ENCODE data around the gene TMEM229B.

Gene TMEM229B

DNA sequence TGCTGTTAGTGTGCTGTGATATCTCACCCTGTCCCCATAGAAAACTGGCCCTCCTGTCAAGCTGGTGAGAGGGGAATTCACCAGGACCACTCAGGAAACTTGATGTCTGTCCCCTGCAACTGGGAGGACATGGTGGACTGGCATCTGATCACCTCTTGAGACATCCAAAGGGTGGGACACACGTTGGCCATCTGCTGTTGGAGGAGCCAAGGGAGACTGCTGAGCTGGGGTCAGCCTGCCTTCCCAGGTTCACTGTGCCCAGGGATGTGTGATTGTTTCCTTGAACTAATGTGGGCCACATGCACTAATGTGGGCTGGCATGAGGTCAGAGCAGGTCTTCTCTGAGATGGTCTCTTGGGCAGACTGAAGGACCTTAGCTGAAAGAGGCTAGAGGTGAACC is 16.7 kb upstream of the TMEM229B start:
- Histone ChIP-seq H3K9me3 (ENCODE audit: insufficient read depth, low read length) (no peaks in the 10 kb centered on the region), H3K9ac (ENCODE audit: insufficient read length, low read depth) (no peak overlapping the region), H3K27me3 (ENCODE audit: insufficient read depth, insufficient read length) (no peaks in the 10 kb centered on the region), H3K4me1 (ENCODE audit: insufficient read depth, insufficient read length) (no peaks in the 10 kb centered on the region), H3K36me3 (ENCODE audit: insufficient read depth, insufficient read length, low read length) (no peaks in the 10 kb centered on the region), H3K4me3 (ENCODE audit: insufficient read length, low read depth) (no peak overlapping the region)
- no peak for TF ChIP-seq ZNF274 (IDR thresholded peaks at IDR 0.05; ENCODE audit: low read depth, low read length)
- no peak for TF ChIP-seq YY1 (IDR thresholded peaks at IDR 0.05; ENCODE audit: insufficient read depth, insufficient read length)
- no peak for DNase-seq (ENCODE audit: low read depth, low spot score)

DNA sequence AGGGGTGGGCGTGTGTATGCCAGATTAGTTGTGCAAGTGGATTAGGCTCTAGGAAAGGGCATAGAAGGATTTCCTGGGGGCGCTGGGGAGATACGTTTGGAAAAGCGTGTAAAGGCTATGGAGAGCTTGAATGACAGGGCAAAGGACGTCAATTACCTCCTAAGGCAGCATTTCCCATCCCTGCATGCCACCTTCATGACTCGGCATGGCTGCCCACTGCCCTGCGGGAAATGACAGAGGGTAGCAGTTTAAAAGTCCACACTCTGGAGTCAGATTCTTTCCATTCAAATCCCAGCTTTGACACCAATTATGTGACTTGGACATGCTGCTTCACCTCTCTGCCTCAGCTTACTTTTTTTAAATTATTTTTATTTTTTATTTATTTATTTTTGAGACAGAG is 14.8 kb upstream of the TMEM229B start:
- no peak for DNase-seq (ENCODE audit: low read depth, low spot score)
- Histone ChIP-seq H3K4me3 (ENCODE audit: insufficient read length, low read depth) (no peak overlapping the region), H3K27me3 (ENCODE audit: insufficient read depth, insufficient read length) (no peaks in the 10 kb centered on the region), H3K9me3 (ENCODE audit: insufficient read depth, low read length) (no peaks in the 10 kb centered on the region), H3K36me3 (ENCODE audit: insufficient read depth, insufficient read length, low read length) (no peaks in the 10 kb centered on the region), H3K9ac (ENCODE audit: insufficient read length, low read depth) (no peak overlapping the region), H3K4me1 (ENCODE audit: insufficient read depth, insufficient read length) (no peaks in the 10 kb centered on the region)
- TF ChIP-seq ZNF274 (IDR thresholded peaks at IDR 0.05; ENCODE audit: low read depth, low read length) (no peak), YY1 (IDR thresholded peaks at IDR 0.05; ENCODE audit: insufficient read depth, insufficient read length) (no peak), SUZ12 (IDR thresholded peaks at IDR 0.05; ENCODE audit: extremely low read depth, insufficient read depth, insufficient read length) (no peak)

DNA sequence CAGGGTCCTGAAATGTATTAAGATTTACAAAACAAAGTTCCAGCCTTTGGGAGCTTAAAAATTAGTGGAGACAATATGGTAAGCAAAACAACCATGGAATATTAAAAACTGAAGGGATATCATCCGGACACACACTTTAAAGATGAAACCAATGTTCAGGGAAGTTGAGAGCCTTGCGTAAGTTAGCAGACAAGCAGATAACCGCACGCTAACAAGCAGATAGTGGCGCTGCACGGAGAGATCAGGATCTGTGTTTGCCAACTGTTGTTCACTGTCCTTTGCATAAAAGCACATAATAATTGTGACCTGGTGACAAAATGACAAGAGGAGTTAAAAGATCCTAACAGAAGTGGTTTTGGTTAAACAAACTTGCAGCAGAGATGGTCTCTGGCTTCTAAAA is 14.3 kb upstream of the TMEM229B start:
- Histone ChIP-seq H3K9ac (ENCODE audit: insufficient read length, low read depth) (no peak overlapping the region), H3K27me3 (ENCODE audit: insufficient read depth, insufficient read length) (no peaks in the 10 kb centered on the region), H3K9me3 (ENCODE audit: insufficient read depth, low read length) (no peaks in the 10 kb centered on the region), H3K4me1 (ENCODE audit: insufficient read depth, insufficient read length) (no peaks in the 10 kb centered on the region), H3K36me3 (ENCODE audit: insufficient read depth, insufficient read length, low read length) (no peaks in the 10 kb centered on the region), H3K4me3 (ENCODE audit: insufficient read length, low read depth) (no peak overlapping the region)
- TF ChIP-seq ZNF274 (IDR thresholded peaks at IDR 0.05; ENCODE audit: low read depth, low read length) = no peak
- TF ChIP-seq YY1 (IDR thresholded peaks at IDR 0.05; ENCODE audit: insufficient read depth, insufficient read length) = no peak
- no peak for TF ChIP-seq SUZ12 (IDR thresholded peaks at IDR 0.05; ENCODE audit: extremely low read depth, insufficient read depth, insufficient read length)
- DNase-seq (ENCODE audit: low read depth, low spot score) = no peak

DNA sequence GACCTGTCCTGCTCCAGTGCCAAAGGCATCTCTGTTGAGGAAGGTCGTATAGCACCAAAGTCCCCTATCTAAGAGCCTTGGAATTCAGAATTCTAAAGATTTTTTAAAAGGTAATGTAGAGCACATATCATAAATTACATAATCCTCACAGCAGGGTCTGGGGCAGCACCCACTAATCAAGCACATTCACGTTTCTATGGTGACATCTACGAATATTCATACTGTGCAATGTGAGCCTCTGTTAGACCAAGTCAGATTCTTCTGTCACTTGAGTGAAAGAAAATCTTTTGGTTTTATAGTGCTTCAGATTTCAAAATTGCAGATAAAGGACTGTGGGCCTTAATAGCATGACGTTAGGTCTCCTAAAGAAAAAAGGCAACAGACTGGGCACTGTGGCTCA is 13.1 kb upstream of the TMEM229B start:
- no peak overlapping the region for H3K9ac ChIP-seq (ENCODE audit: insufficient read length, low read depth)
- no peaks in the 10 kb centered on the region for H3K27me3 ChIP-seq (ENCODE audit: insufficient read depth, insufficient read length)
- H3K9me3 ChIP-seq (ENCODE audit: insufficient read depth, low read length) = no peaks in the 10 kb centered on the region
- no peak overlapping the region for H3K4me3 ChIP-seq (ENCODE audit: insufficient read length, low read depth)
- DNase-seq (ENCODE audit: low read depth, low spot score) = no peak
- TF ChIP-seq SUZ12 (IDR thresholded peaks at IDR 0.05; ENCODE audit: extremely low read depth, insufficient read depth, insufficient read length) (no peak), ZNF274 (IDR thresholded peaks at IDR 0.05; ENCODE audit: low read depth, low read length) (no peak), YY1 (IDR thresholded peaks at IDR 0.05; ENCODE audit: insufficient read depth, insufficient read length) (no peak)
- H3K36me3 ChIP-seq (ENCODE audit: insufficient read depth, insufficient read length, low read length) = no peaks in the 10 kb centered on the region
- H3K4me1 ChIP-seq (ENCODE audit: insufficient read depth, insufficient read length) = no peaks in the 10 kb centered on the region

DNA sequence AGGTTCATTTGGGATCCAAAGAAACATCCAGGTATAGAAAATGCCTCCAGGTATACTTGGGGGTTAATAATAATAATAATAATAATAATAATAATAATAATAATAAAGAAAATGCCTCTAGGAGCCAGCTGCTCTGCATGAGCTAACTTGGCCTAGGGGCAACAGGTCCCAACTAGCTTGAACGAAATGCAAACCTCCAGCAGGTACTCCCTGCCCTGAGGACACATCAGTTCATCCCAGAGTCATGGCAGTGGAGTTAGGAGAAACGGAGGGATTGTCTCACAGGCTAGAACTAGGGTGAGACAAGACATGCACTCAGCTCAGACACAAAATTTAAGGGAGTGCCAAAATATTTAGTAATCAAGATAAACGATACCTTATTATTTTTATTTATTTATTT is 12.5 kb upstream of the TMEM229B start:
- Histone ChIP-seq H3K4me3 (ENCODE audit: insufficient read length, low read depth) (no peak overlapping the region), H3K27me3 (ENCODE audit: insufficient read depth, insufficient read length) (no peaks in the 10 kb centered on the region), H3K9me3 (ENCODE audit: insufficient read depth, low read length) (no peaks in the 10 kb centered on the region), H3K4me1 (ENCODE audit: insufficient read depth, insufficient read length) (no peaks in the 10 kb centered on the region), H3K36me3 (ENCODE audit: insufficient read depth, insufficient read length, low read length) (no peaks in the 10 kb centered on the region), H3K9ac (ENCODE audit: insufficient read length, low read depth) (no peak overlapping the region)
- no peak for DNase-seq (ENCODE audit: low read depth, low spot score)
- TF ChIP-seq ZNF274 (IDR thresholded peaks at IDR 0.05; ENCODE audit: low read depth, low read length) (no peak), YY1 (IDR thresholded peaks at IDR 0.05; ENCODE audit: insufficient read depth, insufficient read length) (no peak), SUZ12 (IDR thresholded peaks at IDR 0.05; ENCODE audit: extremely low read depth, insufficient read depth, insufficient read length) (no peak)

DNA sequence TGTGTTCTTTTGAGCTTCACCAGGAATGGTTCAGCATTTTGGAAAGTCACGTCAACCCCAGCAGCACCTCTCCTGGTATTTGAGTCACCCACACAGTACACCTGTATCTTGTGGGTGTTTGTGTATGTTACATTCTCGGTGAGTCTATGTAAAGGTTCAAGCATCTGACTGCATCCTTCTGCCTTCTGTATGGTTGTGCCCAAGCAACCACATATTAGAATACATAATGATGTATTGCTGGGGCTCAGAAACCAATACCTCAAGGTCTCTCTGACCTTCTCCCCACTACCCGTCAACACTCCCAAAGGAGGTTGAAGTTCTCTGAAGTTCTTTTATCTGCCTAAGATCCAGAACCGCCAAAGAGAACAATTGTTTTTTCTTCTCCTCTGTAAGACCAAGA is 9.2 kb upstream of the TMEM229B start:
- no peak overlapping the region for H3K4me3 ChIP-seq (ENCODE audit: insufficient read length, low read depth)
- H3K27me3 ChIP-seq (ENCODE audit: insufficient read depth, insufficient read length) = no peaks in the 10 kb centered on the region
- no peak for DNase-seq (ENCODE audit: low read depth, low spot score)
- no peak for TF ChIP-seq SUZ12 (IDR thresholded peaks at IDR 0.05; ENCODE audit: extremely low read depth, insufficient read depth, insufficient read length)
- TF ChIP-seq YY1 (IDR thresholded peaks at IDR 0.05; ENCODE audit: insufficient read depth, insufficient read length) = no peak
- TF ChIP-seq ZNF274 (IDR thresholded peaks at IDR 0.05; ENCODE audit: low read depth, low read length) = no peak
- H3K36me3 ChIP-seq (ENCODE audit: insufficient read depth, insufficient read length, low read length) = no peaks in the 10 kb centered on the region
- H3K9me3 ChIP-seq (ENCODE audit: insufficient read depth, low read length) = peaks cover 19% of the 10 kb centered on the region
- no peak overlapping the region for H3K9ac ChIP-seq (ENCODE audit: insufficient read length, low read depth)
- no peaks in the 10 kb centered on the region for H3K4me1 ChIP-seq (ENCODE audit: insufficient read depth, insufficient read length)

DNA sequence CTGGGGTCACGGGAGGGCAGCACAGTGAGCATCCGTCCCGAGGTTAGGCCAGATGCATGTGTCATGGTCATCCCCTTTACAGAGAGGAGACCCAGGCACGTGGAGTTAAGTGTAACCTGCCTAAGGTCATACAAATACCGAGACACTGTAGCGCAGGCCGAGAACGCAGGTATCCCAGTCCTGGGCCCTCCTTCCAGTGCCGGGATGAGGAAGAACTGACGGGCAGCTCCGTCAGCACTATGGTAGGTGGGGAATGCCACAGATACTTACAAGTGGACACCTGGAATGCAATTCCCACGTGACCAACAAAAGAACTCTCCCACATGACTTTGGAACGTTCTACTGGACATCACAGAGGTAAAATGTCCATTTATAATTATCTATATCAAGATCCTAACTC is 8.7 kb upstream of the TMEM229B start:
- Histone ChIP-seq H3K27me3 (ENCODE audit: insufficient read depth, insufficient read length) (no peaks in the 10 kb centered on the region), H3K4me1 (ENCODE audit: insufficient read depth, insufficient read length) (no peaks in the 10 kb centered on the region), H3K4me3 (ENCODE audit: insufficient read length, low read depth) (no peak overlapping the region), H3K9me3 (ENCODE audit: insufficient read depth, low read length) (peaks cover 21% of the 10 kb centered on the region), H3K36me3 (ENCODE audit: insufficient read depth, insufficient read length, low read length) (no peaks in the 10 kb centered on the region), H3K9ac (ENCODE audit: insufficient read length, low read depth) (no peak overlapping the region)
- DNase-seq (ENCODE audit: low read depth, low spot score) = no peak
- TF ChIP-seq YY1 (IDR thresholded peaks at IDR 0.05; ENCODE audit: insufficient read depth, insufficient read length) (no peak), ZNF274 (IDR thresholded peaks at IDR 0.05; ENCODE audit: low read depth, low read length) (no peak), SUZ12 (IDR thresholded peaks at IDR 0.05; ENCODE audit: extremely low read depth, insufficient read depth, insufficient read length) (no peak)

DNA sequence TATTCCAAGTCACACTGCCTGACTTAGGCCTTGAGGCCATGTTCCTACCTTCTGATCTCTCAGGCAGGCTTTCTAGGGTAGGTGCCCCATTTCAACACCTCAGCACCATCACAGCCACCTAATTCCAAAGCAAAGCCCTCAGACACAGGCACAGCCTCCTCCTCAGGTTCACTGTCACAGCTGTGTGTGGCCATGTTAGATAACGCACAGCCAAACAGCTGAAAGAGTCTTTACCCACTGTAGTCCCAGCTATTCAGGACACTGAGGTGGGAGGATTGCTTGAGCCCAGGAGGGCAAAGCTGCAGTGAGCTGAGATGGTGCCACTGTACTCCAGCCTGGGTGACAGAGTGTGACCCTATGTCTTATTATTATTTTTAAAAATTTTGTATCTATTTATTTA is 7.3 kb upstream of the TMEM229B start:
- Histone ChIP-seq H3K27me3 (ENCODE audit: insufficient read depth, insufficient read length) (no peaks in the 10 kb centered on the region), H3K36me3 (ENCODE audit: insufficient read depth, insufficient read length, low read length) (no peaks in the 10 kb centered on the region), H3K4me1 (ENCODE audit: insufficient read depth, insufficient read length) (peaks cover 3% of the 10 kb centered on the region), H3K4me3 (ENCODE audit: insufficient read length, low read depth) (no peak overlapping the region), H3K9me3 (ENCODE audit: insufficient read depth, low read length) (peaks cover 21% of the 10 kb centered on the region), H3K9ac (ENCODE audit: insufficient read length, low read depth) (no peak overlapping the region)
- no peak for DNase-seq (ENCODE audit: low read depth, low spot score)
- TF ChIP-seq YY1 (IDR thresholded peaks at IDR 0.05; ENCODE audit: insufficient read depth, insufficient read length) = no peak
- no peak for TF ChIP-seq ZNF274 (IDR thresholded peaks at IDR 0.05; ENCODE audit: low read depth, low read length)
- TF ChIP-seq SUZ12 (IDR thresholded peaks at IDR 0.05; ENCODE audit: extremely low read depth, insufficient read depth, insufficient read length) = no peak
